HG03571 (cell line): ENCODE data around the gene CDH22.

Experiments used
- ATAC-seq: cut with Tn5 transposase; IDR thresholded peaks from one replicate; pipeline ENCODE4 v1.9.1; 2021; ENCODE audit not compliant: unreplicated experiment

CDH22 gene

GRCh38 chr20:46249671-46250070 is 58.6 kb downstream of the CDH22 start:
- ATAC-seq = no peak

GRCh38 chr20:46246559-46246958 is 61.7 kb downstream of the CDH22 start:
- no peak for ATAC-seq

GRCh38 chr20:46243707-46244628 is 64.3 kb downstream of the CDH22 start:
- no peak for ATAC-seq

- no peak for ATAC-seq
These were observed 65.9 kb downstream of the CDH22 start for GRCh38 chr20:46242390-46242789.

- ATAC-seq = no peak
These were observed 67.4 kb downstream of the CDH22 start for GRCh38 chr20:46240881-46241280.

- no peak for ATAC-seq
These were observed 68.2 kb downstream of the CDH22 start for GRCh38 chr20:46240065-46240464.

- ATAC-seq = no peak
These were observed 70.6 kb downstream of the CDH22 start for GRCh38 chr20:46237736-46238135.

GRCh38 chr20:46237227-46237626 is 71.1 kb downstream of the CDH22 start:
- no peak for ATAC-seq

GRCh38 chr20:46235077-46235476 is 73.2 kb downstream of the CDH22 start:
- ATAC-seq = no peak

GRCh38 chr20:46233701-46234100 is 74.6 kb downstream of the CDH22 start:
- no peak for ATAC-seq

- ATAC-seq = no peak
These were observed 75.8 kb downstream of the CDH22 start for GRCh38 chr20:46232539-46232938.

- no peak for ATAC-seq
These were observed 77.5 kb downstream of the CDH22 start for GRCh38 chr20:46230801-46231282.

- ATAC-seq = no peak
These were observed 78.2 kb downstream of the CDH22 start for GRCh38 chr20:46230106-46230491.

GRCh38 chr20:46229478-46230105 is 78.7 kb downstream of the CDH22 start:
- ATAC-seq = no peak

- no peak for ATAC-seq
These were observed 79.6 kb downstream of the CDH22 start for GRCh38 chr20:46228670-46229069.

GRCh38 chr20:46227272-46227767 is 81.0 kb downstream of the CDH22 start:
- no peak for ATAC-seq

GRCh38 chr20:46226602-46227001 is 81.7 kb downstream of the CDH22 start:
- no peak for ATAC-seq

- ATAC-seq = no peak
These were observed 85.7 kb downstream of the CDH22 start for GRCh38 chr20:46222521-46223007.

GRCh38 chr20:46221256-46221833 is 87.0 kb downstream of the CDH22 start:
- no peak for ATAC-seq

- no peak for ATAC-seq
These were observed 87.7 kb downstream of the CDH22 start for GRCh38 chr20:46220455-46221207.

- no peak for ATAC-seq
These were observed 88.4 kb downstream of the CDH22 start for GRCh38 chr20:46219920-46220319.
